OCI-LY7 (cell line): ENCODE results near the gene PDGFRA.

ENCODE experiments used
- EZH2phosphoT487 ChIP-seq: fragments of 200-600 bp; sonication (generic); IDR thresholded peaks from 2 replicates; pipeline ENCODE4 v1.6.1; 2018; ENCODE audit warnings: low read depth, borderline replicate concordance, mild to moderate bottlenecking, mixed run types, antibody characterized with exemption, low read length, moderate library complexity, mixed read lengths
- TF ChIP-seq, protein P1 (sequence below): fragments of 200-600 bp; sonication (generic); conservative IDR thresholded peaks from 2 replicates; pipeline ENCODE4 v1.5.1; 2014; ENCODE audit warnings: mild to moderate bottlenecking, antibody characterized with exemption, low read length, moderate library complexity, mixed read lengths

DNA sequence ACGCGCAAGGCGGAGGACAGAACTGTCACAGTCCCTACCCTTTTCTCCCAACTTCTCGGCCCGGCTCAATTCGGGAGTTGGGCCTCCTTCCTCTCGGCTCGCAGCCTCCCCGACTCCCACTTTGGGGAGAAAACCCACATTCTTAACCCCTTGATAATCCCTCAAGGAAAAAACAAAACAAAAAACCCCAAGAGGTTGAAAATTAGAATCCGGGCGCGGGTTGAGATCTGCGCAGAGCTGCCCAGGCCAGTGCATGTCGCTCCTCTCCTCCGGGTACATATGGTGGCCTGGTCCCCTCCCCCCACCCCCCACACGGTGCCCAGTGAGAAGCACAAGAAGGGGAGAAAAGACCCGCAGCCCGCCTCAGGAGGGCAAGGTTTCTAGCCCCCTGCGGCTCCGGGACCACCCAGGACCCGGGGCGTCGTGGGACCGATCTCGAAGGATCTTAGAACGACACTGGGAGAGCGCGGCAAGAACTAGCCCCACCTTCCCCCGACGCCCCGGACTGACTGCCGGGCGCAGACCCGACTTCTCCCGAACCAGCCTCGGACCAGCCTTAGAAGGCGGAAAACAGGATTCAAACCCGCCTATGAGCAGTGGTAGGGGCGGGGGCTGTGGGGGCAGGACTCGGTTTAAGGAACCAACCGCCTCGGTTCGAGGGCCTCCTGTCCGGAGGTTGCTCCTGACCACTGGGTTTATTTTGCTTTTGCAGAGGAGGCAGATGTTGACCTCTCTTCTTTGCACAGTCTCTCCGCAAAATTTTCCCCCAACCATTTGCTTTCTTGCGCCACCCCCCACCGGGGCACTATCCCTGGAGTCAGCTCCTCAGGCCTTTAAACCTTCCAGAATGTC lies 2.5 kb upstream of the PDGFRA start:
- TF ChIP-seq, protein P1, sequence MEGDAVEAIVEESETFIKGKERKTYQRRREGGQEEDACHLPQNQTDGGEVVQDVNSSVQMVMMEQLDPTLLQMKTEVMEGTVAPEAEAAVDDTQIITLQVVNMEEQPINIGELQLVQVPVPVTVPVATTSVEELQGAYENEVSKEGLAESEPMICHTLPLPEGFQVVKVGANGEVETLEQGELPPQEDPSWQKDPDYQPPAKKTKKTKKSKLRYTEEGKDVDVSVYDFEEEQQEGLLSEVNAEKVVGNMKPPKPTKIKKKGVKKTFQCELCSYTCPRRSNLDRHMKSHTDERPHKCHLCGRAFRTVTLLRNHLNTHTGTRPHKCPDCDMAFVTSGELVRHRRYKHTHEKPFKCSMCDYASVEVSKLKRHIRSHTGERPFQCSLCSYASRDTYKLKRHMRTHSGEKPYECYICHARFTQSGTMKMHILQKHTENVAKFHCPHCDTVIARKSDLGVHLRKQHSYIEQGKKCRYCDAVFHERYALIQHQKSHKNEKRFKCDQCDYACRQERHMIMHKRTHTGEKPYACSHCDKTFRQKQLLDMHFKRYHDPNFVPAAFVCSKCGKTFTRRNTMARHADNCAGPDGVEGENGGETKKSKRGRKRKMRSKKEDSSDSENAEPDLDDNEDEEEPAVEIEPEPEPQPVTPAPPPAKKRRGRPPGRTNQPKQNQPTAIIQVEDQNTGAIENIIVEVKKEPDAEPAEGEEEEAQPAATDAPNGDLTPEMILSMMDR, result no peak
- TF ChIP-seq EZH2phosphoT487, result no peak
